ENCODE results near the gene MIPOL1.
"Not testable (repeated sequence)": the region's sequence is repeated elsewhere in the genome, so short reads cannot be mapped to it uniquely, and the experiment has no call there.

MIPOL1 gene, protein sequence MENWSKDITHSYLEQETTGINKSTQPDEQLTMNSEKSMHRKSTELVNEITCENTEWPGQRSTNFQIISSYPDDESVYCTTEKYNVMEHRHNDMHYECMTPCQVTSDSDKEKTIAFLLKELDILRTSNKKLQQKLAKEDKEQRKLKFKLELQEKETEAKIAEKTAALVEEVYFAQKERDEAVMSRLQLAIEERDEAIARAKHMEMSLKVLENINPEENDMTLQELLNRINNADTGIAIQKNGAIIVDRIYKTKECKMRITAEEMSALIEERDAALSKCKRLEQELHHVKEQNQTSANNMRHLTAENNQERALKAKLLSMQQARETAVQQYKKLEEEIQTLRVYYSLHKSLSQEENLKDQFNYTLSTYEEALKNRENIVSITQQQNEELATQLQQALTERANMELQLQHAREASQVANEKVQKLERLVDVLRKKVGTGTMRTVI

DNA sequence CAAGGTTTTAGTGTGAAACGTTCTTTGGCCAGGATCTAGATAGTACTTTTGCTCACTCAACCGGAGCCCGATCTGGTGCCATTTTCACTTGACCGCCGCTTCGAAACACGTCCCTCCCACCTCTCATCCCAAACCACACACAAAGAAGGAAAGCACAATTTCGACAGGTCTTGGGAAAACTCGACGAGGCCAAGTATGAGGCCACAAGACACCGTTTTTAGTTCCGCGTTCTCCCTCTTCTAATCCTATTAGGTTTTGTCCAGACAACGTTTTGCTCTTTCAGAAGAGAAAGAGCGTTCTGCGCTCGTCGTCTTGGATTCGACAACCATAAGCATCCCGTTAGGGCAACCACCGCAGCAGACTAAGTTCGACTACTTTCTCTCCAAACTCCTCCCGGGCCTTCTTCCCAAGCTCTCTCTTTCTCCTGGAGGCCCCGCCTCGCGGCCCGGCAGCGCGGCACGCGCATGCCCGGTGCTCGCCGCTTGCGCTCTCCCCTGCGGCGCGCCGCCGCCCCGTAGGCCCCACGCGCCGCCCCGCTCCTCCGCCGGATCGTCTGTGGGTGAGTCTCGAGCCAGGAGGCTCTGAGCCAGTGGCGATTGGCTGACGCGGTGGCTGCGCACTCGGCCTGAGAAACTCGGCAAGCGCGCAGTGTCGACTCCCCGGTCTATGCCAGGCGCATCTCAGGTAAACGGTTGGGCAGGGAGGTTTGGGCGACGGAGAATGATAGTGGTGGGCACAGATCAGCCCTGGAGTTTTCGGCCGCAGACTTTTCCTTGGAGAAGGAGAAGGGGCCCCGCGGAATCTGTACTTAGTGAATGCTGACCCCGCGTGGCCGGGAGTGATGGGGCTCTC is at the start of gene MIPOL1:
MIPOL1 (plus strand) TSS at position 517 of the 852 bp plus-strand sequence. CDS start 49,952 bp downstream, outside the sequence.
- in situ Hi-C loops (cut with MboI; ENCODE audit: low sequenced_read_pairs) = no loop called here

DNA sequence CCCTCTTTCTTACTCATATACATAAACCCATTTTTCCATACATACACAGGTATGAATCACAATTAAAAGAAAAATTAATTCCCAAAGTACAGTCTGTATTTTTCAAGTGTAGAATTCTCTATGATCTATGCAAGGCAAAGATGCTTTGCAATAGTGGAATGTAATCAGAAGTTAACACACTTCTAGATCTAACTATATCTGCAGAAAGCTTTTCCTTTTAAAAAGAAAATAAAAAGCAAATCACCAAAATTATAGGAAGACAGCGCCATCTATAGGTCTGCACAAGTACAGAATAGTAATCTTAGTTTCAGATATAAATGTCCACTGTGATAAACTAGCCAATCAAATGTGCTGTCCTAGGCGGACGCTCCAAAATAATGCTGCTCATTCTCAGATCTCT is 47.3 kb upstream of the MIPOL1 start:
- in situ Hi-C loops (cut with MboI; ENCODE audit: low sequenced_read_pairs) = loop anchor here (25.0 kb wide), 1 partner anchor 613 kb away; no protein-coding TSS in a partner anchor

DNA sequence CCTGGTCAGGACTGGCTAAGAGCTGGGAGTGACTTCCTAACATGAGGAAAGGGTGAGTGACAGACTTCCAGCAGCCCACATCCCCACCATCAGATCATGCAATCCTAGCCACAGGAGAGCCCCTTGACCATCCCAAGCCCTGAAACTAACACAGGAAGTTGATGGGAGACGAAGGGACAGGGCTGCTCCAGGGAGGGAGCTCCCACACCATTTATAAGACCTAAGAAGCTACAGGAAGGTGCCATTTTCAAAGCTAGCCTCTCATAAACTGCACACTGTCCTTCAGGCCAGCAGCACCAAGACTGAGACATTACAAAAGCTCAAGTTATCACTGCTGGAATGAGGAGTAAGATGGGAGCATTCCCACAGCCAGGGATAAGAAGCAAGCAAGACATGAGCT is 44.7 kb upstream of the MIPOL1 start:
- in situ Hi-C loops (cut with MboI; ENCODE audit: low sequenced_read_pairs) = loop anchor here (25.0 kb wide), 1 partner anchor 616 kb away; no protein-coding TSS in a partner anchor

DNA sequence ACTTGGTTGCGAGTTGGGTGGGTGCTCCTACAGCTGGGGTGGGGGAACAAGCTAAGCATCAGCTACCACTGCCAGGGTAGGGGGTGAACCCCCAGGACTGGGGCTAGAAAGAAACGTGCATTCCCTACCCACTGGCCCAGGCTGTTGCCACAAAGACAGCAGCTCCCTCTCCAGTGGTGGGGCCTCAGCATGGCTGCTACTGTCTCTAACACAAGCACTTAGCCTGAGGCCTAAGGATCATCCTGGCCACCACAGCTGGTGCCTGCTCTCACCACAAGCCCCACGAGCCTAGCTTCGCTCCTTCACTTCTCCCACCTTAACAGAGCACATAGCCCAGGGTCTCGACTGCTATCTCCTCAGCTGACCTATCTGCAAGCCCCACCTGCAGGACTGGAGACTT is 44.3 kb upstream of the MIPOL1 start:
- in situ Hi-C loops (cut with MboI; ENCODE audit: low sequenced_read_pairs) = loop anchor here (25.0 kb wide), 1 partner anchor 616 kb away; no protein-coding TSS in a partner anchor

DNA sequence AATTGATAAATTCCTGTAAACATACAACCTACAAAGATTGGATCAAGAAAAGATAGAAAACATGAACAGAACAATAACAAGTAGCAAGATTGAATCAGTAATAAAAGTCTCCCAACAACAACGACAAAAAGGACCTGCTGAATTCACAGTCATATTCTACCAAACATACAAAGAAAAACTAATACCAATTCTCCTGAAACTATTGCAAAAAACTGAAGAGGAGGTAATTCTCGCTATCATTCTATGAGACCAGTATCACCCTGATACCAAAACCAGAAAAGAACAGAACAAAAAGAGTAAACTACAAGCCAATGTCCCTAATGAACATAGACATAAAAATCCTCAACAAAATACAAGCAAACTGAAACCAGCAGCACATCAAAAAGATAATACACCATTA is 39.8 kb upstream of the MIPOL1 start:
- in situ Hi-C loops (cut with MboI; ENCODE audit: low sequenced_read_pairs) = loop anchor here (25.0 kb wide), 1 partner anchor 621 kb away; no protein-coding TSS in a partner anchor

DNA sequence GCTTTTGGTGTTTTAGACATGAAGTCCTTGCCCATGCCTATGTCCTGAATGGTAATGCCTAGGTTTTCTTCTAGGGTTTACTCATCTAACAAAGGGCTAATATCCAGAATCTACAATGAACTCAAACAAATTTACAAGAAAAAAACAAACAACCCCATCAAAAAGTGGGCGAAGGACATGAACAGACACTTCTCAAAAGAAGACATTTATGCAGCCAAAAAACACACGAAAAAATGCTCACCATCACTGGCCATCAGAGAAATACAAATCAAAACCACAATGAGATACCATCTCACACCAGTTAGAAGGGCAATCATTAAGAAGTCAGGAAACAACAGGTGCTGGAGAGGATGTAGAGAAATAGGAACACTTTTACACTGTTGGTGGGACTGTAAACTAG is 35.4 kb upstream of the MIPOL1 start:
- in situ Hi-C loops (cut with MboI; ENCODE audit: low sequenced_read_pairs) = loop anchor here (25.0 kb wide), 1 partner anchor 625 kb away; no protein-coding TSS in a partner anchor

DNA sequence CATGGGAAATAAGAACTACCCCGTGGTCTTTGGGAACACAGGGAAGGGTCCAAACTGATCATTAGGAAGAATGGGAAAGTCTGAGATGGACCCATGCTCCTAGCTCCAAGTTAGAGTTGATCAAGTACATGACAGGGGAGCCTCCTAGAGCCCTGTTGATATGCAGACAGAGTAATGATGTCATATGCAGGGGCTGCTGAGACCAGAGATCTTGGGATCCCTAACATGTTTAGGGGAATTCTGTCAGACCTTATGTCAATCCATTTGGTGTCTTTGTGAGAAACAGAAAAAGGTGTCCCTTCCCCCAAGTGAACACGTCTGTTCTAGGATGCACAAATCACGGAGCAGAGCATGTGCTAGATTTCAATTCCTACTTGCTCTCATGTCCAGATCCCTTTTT is 31.9 kb upstream of the MIPOL1 start:
- in situ Hi-C loops (cut with MboI; ENCODE audit: low sequenced_read_pairs) = loop anchor here (25.0 kb wide), 1 partner anchor 628 kb away; no protein-coding TSS in a partner anchor

DNA sequence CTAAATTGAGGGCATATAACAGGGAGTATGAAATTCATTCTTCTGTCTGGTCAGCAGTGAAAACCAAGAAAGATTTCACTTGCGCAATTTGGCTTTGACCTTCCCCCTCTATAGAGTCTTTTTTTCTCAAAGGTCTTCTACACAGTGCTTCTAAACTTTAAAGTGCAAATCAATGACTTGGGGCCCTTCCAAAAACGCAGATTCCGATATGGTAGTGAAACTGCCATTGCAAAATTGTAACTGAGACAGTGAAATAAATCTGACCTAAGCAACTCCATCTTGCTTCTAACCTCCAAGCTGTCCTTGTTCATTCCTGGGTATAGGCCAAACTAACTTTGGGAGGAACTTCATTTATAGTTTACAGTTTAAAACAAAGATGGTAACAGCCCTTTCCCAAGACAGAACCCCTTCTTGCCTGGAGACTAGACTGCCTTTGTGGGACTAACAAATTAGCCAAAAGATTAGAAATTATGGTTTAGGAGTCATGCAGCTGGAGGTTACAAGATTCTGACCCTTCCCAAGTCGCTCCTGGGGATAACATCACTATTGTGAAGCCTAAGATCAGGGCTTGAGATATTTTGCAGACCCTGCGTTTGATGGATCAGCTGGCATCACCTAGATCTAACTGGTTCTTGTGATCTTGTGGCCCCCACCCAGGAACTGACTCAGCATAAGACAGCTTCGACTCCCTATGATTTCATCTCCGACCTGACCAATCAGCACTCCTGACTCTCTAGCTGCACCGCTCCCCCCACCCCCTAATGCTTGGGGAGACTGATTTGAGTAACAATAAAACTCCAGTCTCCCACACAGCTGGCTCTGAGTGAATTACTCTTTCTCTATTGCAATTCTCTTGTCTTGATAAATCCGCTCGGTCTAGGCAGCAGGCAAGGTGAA is 30.3 kb upstream of the MIPOL1 start:
- in situ Hi-C loops (cut with MboI; ENCODE audit: low sequenced_read_pairs) = loop anchor here (25.0 kb wide), 1 partner anchor 630 kb away; no protein-coding TSS in a partner anchor

DNA sequence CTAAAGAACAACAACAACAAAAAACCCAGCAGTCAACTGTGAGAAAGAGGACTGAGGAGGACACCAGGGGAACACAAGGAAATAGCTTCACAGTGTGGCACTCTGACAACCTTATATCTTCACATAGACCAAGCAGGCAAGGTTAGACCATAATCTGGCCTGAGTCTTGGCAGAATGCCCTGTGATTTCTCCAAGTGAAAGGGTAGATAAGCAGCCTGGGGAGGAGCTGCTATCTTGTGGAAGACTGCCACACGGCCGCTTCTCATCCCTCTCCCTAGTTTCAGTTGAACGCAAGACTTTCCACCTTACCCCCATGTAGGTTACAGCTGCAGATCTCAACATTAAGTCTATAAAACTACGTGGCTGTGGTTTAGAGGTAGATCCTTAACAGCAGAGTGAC is 29.0 kb upstream of the MIPOL1 start:
- in situ Hi-C loops (cut with MboI; ENCODE audit: low sequenced_read_pairs) = loop anchor here (25.0 kb wide), 1 partner anchor 631 kb away; no protein-coding TSS in a partner anchor

DNA sequence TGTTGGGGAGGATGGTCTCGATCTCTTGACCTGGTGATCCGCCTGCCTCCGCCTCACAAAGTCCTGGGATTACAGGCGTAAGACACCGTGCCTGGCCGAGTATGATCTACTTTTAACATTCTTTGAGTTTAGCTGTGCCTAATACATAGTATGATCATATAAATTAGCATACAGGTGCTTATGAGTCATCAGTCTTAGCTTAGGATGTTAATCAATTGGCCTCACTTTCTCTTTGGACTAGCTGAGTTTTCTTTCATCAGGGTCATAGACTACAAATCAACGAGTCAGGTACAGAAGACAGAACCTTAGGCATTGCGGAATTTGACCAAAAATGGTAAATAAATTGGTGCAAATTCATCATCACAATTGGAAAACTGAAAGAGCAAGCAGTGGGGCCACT is 27.5 kb upstream of the MIPOL1 start:
- in situ Hi-C loops (cut with MboI; ENCODE audit: low sequenced_read_pairs) = loop anchor here (25.0 kb wide), 1 partner anchor 633 kb away; no protein-coding TSS in a partner anchor

DNA sequence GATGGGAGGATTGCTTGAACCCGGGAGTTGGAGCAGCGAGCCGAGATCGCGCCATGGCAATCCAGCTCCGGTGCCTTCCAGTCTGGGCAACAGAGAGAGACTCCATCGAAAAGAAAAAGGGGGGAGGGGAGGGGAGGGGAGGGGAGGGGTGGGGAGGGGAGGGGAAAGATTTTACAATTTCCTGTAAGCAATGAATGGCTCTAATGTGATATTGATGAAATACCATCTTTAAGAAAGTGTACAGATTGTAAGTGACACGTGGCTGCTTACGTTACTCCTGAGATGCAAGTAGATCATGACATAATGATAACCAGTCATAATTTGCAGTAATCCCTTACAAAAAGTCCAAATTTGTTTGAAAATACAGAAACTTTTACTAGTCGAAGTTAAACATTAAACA is 26.7 kb upstream of the MIPOL1 start:
- in situ Hi-C loops (cut with MboI; ENCODE audit: low sequenced_read_pairs) = loop anchor here (25.0 kb wide), 1 partner anchor 634 kb away; no protein-coding TSS in a partner anchor

DNA sequence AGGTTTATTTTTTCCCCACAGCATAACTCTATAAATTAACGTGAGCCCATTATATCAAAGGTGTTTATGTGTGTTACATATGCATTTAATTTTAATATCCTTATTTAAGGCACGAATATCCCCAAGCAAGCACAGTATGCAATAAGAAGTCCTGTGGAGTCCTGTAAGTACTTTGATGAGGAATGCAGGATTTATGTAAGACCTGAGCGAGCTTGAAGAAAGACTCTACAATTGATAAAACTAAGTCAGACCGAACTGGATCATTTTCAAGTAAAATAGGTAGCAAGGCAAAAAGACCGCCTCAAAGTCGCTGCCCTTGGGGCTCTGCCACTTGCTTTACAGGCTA is 26.1 kb upstream of the MIPOL1 start:
- in situ Hi-C loops (cut with MboI; ENCODE audit: low sequenced_read_pairs) = loop anchor here (25.0 kb wide), 1 partner anchor 634 kb away; no protein-coding TSS in a partner anchor

DNA sequence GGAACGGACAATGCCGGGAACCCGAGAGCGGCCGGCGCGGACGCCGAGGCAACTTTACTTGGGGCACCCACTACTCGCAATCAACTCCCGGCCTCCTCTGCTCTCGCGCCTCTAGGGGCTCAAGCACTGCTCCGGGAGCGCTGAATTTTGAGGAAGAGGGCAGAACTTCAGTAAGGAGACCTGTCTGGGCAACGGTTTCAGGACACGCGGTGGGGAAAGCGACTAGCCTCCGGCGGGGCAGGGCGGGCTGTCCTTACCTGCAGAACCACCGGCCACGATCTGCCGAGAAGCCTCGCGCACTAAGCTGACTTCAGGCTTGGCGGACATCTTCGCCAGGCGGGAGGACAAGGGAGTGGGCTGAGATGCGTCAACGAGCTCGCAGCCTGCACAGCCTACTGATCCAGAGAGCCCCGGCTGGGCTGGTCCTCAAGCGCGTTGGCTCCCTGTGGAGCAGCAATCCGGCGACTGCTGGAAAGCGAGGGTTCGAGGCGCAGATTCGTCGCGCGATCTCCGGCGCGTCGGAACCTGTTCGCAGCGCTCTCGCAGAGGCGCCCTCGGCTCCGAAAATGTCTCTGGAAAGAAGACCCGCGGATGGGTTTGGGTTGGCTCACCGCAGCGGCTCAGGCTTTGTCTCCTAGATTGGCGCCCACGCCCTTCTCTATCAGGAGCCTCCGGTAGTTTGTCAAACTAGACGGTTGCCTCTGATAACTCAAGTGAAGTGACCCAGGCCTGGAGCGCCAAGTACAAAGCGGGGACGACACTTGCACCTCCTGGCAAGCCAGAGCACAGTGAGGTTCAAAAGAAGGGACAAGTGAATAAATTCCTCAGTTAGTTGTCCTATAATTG is 25.5 kb upstream of the MIPOL1 start, which contains the start of gene SLC25A21:
SLC25A21 (minus strand) TSS at position 583 of the 846 bp plus-strand sequence.
- in situ Hi-C loops (cut with MboI; ENCODE audit: low sequenced_read_pairs) = loop anchor here (25.0 kb wide), 1 partner anchor 635 kb away; no protein-coding TSS in a partner anchor

DNA sequence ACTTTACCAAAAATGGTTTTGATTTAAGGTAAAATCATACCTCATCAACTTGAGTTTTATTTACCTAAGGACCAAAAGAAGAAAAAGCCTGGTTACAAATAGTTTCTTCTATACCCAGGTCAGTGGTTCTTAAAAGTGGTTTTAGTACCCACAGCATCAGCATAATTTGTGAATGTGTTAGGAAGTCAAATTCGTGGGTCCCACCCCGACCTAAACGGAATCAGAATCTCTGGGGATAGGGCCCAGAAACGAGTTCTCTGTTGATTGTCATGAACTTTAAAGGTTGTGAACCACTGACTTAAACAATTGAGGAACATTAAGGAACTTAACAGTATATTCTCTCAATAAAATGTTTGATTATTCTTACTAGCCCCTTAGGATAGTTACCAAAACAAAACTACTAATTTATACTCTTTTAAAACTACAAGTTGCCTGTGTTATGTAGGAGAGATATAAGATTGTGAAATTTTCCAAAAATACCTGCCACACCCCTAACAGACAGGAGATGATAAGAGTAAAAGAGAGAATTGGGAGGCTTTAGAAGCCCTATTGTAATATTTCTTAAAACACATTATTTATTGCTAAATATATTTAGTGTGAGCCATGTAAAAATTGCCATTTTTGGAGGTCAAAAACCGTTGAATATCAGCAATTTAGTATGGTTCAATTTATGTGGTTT is 24.7 kb upstream of the MIPOL1 start:
- in situ Hi-C loops (cut with MboI; ENCODE audit: low sequenced_read_pairs) = loop anchor here (25.0 kb wide), 1 partner anchor 636 kb away; no protein-coding TSS in a partner anchor

DNA sequence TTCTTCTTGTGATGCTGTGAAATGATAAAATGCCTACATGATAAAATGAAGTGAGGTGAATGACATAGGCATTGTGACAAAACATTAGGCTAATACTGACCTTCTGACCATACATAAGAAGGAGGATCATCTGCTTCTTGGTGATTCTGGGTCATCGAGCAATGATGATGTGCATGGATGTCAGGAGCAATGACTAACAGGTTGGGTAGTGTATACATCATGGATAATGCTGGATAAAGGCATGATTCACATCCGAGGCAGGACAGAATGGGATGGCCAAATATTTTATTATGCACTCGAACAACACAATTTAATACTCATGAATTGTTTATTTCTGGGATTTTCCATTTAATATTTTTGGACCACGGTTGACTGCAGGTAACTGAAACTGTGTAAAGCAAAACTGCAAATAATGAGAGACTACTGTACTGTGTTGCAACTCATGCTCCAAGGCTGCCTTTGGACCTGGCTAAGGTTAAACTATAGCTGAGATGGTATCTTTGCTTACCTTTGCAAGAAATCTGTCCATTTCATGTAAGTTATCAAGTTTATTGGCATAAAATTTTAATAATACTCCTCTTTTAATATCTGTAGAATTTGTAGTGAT is 17.7 kb upstream of the MIPOL1 start:
- in situ Hi-C loops (cut with MboI; ENCODE audit: low sequenced_read_pairs) = no loop called here

DNA sequence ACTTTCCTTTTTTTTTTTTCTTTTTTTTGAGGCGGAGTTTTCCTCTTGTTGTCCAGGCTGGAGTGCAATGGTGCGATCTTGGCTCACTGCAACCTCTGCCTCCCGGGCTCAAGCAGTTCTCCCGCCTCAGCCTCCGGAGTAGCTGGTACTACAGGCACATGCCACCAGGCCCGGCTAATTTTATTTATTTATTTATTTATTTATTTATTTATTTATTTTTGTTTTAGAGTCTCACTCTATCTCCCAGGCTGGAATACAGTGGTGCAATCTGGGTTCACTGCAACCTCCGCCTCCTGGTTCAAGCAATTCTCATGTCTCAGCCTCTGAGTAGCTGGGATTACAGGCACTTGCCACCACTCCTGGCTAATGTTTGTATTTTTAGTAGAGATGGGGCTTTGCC is 16.9 kb upstream of the MIPOL1 start:
- in situ Hi-C loops (cut with MboI; ENCODE audit: low sequenced_read_pairs) = not testable (repeated sequence)

DNA sequence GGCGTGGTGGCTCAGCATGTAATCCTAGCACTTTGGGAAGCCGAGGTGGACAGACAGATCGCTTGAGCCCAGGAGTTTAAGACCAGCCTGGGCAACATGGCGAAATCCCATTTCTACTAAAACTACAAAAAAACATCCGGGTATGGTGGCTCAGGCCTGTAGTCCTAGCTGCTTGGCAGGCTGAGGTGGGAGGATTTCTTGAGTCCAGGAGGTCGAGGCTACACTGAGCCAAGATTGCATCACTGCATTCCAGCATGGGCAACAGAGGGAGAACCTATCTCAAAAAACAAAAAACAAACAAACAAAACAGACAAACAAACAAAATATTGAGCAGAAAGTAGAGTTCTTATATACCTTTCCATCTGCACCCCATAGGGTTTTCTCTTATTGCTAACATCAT is 16.3 kb upstream of the MIPOL1 start:
- in situ Hi-C loops (cut with MboI; ENCODE audit: low sequenced_read_pairs) = no loop called here

DNA sequence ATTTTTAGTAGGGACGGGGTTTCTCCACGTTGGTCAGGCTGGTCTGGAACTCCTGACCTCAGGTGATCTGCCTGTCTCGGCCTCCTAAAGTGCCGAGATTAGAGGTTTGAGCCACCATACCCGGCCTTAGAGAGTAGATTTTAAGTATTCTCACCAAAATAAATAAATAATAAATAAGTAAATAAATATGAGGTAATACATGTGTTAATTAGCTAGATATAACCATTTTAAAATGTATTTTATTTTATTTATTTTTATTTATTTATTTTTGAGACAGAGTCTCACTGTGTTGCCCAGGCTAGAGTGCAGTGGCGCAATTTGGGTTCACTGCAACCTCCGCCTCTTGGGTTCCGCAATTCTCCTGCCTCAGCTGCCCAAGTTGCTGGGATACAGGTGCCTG is 13.2 kb upstream of the MIPOL1 start:
- in situ Hi-C loops (cut with MboI; ENCODE audit: low sequenced_read_pairs) = not testable (repeated sequence)

Data from HL-60/S4 treated with phorbol 12-myristate 13-acetate at 8.2 ng/mL for 4 days and 3 days (cell line).